Activated gamma-delta T cell treated with Interleukin-2 at 50 U/mL for 16 hours (primary cell): ENCODE results near the gene AMIGO3.
"Not testable (repeated sequence)": the region's sequence is repeated elsewhere in the genome, so short reads cannot be mapped to it uniquely, and the experiment has no call there.

Experiments
- DNase-seq: peaks from one replicate; pipeline ENCODE4 v3.0.0-alpha.2; 2020

AMIGO3 gene

DNA sequence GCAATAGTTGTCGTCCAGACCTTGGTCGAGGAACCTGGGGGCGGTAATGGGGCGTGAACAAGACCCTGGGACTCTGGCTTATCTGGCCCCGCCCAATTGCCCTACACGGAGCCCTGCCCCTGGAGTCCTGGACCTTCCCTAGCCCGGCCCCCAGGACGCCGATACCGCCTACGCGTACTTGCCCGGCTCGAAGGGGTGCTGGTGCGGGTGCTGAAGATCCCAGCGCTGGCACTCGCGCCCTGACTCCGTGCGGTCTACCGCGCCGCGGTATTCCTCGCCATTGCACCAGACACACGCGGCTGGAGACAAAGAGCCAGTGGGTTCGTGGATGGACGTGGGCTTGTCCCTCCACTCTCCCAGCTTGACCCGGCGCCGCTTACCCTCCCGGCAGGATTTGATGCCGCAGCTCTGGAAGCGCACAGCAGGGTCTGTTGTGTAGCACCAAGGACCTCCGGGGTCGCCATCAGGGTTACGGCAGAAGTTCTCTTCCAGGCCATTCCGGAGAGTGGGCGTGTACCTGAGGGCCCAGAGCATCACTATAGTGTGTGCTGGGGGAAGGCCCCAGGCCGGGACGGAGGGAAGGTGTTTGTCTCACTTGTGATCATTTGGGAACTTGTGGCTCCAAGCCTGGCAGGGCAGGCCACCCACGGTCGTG, 32.6 kb downstream of the AMIGO3 start:
- peak; percentile 25 for DNase-seq

DNA sequence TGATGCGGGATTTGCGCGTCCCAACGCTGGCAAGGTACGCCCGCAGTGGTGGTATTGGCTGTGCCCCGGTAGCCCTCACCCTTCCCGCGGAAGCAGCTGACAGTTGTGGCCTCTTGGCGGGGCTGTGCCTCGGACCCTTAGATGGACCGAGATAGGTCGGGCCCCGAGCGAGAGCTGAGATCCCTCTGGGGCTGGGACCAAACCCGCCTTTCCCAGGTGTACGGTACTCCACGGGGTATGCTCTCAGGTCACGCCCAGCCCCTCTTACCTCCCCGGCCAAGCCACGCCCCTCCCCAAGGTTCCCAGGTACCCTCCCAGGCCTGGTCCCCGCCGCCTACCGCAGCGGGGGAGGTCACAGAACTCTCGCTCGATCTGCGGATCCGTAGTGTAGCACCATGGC, 33.1 kb downstream of the AMIGO3 start:
- DNase-seq, result peak; percentile 17

- not testable (repeated sequence) for DNase-seq
Measured at GRCh38 chr3:49685846-49686245, 33.6 kb downstream of the AMIGO3 start.

DNA sequence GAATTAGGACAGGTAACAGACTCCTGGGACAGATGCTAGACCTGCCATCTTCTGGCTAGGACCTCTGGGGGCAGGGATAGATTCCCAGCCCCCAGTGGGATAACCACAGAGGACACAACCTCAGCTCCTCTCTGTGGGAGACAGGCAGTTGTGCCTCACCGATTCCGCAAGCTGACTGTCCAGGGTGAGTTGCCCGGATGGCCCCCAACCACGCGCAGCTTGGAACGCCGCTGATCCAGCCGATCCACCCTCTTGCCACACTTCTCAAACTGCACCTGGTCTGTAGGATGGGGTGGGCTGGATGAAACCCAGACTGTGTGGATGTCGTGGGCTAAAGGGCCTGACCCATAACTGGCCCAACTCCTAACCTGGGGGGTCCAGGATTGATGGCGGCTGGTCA, 34.4 kb downstream of the AMIGO3 start:
- not testable (repeated sequence) for DNase-seq

GRCh38 chr3:49684453-49684852, 35.0 kb downstream of the AMIGO3 start:
- not testable (repeated sequence) for DNase-seq

DNA sequence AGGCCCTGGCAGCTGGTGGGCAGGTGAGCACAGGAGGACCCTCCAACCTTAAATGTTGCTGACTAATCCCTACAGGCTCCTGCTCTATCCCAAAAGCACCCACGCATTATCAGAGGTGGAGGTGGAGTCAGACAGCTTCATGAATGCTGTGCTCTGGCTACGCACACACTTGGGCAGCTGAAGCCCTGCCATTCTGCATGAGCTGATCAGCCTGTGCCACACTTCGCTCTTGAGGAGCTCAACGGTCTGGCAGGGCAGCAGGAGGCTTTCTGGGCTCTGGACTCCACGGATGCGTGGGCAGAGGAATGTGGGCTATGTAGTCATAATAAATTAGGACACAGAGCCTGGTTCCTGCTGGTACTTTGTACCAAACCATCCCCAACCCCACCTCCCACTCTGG, 36.3 kb downstream of the AMIGO3 start:
- no peak for DNase-seq

DNA sequence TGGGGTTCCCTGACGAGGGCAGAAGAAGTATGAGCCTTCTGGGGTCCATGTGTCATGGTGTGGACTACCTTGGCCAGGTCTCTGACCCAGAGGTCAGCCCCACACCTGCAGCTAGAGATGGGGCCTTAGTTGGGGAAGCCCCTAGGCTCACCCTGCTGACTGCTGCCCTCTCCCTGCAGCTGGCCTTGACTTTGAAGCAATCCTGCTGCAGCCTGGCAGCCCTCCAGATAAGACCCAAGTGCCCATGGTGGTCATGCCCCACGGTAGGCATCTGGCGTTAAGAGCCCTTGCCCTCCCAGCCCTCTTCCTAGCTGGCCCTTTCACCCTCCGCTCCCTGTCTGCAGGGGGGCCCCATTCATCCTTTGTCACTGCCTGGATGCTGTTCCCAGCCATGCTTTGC, 37.9 kb downstream of the AMIGO3 start:
- no peak for DNase-seq

GRCh38 chr3:49681232-49681522, 38.3 kb downstream of the AMIGO3 start:
- DNase-seq, result no peak

DNA sequence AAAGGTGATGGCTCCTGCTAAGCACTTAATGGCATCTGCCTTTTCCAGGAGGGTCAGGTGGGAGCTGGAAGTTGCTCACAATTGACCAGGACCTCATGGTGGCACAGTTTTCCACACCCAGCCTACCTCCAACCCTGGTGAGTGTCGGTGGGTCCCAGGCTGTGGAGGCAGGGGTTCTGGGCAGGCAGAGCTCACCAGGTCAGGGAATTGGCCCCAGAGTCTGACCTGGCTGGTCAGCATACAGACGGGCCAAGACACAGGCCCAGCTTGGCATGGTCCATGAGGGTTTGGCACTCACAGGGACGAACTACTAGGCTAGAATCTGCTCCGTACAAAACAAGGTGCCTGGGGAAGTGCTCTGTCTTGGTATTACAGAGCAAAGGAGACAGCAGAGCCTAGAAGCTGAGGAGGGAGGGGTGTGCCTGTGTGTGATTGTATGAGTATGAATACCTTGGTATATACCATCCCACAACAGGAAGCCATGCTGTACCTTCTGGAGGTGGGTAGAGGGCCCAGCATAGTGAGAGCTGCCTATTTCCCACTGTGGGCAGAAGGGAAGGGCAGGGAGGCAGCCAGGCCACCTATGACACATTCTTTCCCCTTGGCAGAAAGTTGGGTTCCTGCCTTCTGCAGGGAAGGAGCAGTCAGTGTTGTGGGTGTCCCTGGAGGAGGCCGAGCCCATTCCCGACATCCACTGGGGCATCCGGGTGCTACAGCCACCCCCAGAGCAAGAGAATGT, 38.8 kb downstream of the AMIGO3 start:
- DNase-seq, result no peak

- no peak for DNase-seq
Measured at GRCh38 chr3:49675912-49676311, 43.6 kb downstream of the AMIGO3 start.

GRCh38 chr3:49674497-49674983, 44.9 kb downstream of the AMIGO3 start:
- peak; percentile 17 for DNase-seq

GRCh38 chr3:49673715-49674496, 45.6 kb downstream of the AMIGO3 start, which contains the start of gene APEH:
Gene APEH, plus strand, starts transcription at chr3:49674351. Its CDS starts 51 bp downstream, at chr3:49674402.
- DNase-seq, result peak; percentile 98

- DNase-seq, result no peak
Measured at GRCh38 chr3:49673121-49673714, 46.3 kb downstream of the AMIGO3 start.

GRCh38 chr3:49671291-49672288, 47.9 kb downstream of the AMIGO3 start:
- peak; percentile 70 for DNase-seq

- DNase-seq, result no peak
Measured at GRCh38 chr3:49670940-49671290, 48.6 kb downstream of the AMIGO3 start.

DNA sequence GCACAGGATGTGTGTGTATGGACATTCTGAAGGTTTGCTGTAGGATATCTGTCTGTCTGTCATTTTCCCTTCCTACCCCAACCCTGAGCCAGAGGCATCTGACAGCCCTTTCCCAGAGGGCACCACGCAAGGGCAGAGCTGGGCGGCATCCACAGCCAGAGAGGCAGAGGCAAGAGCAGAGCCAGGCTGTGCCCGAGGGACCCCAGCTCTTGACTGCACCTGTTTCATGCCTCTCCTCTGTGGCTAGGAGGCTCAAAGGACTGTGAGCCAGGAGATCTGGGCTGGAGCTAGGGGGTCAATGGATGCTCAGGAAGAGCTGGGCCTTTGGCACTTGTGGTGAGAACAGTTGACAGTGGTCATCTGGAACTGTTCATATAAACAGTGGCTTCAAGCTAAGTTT, 50.1 kb downstream of the AMIGO3 start:
- DNase-seq, result no peak

GRCh38 chr3:49668861-49669260, 50.6 kb downstream of the AMIGO3 start:
- DNase-seq, result no peak

GRCh38 chr3:49668414-49668797, 51.1 kb downstream of the AMIGO3 start:
- no peak for DNase-seq

- no peak for DNase-seq
Measured at GRCh38 chr3:49667701-49668413, 51.6 kb downstream of the AMIGO3 start.
